GF-D8 (cell line): ENCODE results near the gene CCL1.

Experiments
- DNase-seq: peaks from one replicate; lab custom pipeline; 2025; lab: John Stamatoyannopoulos, UW

CCL1 gene

DNA sequence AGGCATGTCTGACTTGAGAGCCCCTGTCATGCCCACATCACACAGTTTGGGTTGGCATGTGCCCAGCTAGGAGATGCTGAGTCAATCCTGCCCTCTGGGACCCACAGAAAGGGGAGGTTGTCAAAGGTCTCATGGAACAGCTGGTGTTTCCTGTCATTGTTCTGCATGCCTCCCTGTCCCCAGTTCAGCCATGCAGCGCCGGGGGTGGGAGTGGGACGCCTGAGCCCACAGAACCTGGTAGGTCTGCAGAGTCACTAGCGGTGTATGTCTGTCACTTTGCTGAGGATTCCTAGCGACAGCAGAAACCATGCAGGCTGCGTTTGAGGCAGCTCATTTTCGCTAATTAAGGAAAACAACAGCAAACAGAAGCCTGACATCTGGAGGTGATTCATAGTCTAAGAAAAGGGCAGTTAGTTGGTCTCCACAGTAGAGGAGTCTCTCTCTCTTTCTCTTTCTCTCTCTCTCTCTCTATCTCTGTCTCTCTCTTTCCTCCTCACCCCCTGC, 19.6 kb upstream of the CCL1 start:
- no peak for DNase-seq

DNA sequence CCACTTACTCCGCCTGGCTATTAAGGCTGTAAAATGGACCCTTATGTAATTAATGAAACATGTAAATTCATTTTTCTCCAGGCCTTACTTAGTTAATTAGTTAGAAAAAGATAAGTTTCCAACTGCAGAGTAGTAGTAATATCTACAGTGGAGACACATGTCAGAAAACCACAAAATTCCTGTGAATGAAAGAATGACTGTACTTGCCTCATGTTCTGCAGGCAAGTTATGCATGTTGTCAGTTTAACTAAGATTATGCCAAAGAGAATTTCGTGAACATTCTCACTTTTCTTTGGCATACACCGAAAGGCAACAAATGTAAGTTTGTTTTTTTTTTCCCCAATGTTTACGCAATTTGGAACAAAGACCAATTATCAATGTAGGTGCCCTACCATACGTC, 16.8 kb upstream of the CCL1 start:
- no peak for DNase-seq

DNA sequence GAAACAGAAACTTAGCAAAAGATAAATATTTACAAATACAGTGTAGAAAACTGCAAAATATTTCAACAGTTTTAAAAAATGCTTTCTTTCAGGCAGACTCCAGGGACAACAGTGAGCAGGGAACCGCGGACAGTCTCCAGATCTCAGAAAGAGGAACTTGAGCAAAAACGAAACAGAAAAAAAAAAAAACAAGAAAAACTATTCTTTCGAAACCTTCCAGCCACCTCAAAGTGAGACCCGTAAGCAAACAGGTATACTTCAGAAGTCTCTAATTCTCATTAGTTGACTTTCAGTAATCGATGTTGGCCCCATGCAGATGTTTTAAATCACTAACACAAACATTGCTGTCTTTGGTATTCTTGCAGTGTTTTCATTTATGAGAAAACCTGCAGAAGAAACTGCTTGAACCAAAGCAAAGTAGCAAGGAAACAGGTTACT, 15.7 kb upstream of the CCL1 start:
- DNase-seq, result no peak

DNA sequence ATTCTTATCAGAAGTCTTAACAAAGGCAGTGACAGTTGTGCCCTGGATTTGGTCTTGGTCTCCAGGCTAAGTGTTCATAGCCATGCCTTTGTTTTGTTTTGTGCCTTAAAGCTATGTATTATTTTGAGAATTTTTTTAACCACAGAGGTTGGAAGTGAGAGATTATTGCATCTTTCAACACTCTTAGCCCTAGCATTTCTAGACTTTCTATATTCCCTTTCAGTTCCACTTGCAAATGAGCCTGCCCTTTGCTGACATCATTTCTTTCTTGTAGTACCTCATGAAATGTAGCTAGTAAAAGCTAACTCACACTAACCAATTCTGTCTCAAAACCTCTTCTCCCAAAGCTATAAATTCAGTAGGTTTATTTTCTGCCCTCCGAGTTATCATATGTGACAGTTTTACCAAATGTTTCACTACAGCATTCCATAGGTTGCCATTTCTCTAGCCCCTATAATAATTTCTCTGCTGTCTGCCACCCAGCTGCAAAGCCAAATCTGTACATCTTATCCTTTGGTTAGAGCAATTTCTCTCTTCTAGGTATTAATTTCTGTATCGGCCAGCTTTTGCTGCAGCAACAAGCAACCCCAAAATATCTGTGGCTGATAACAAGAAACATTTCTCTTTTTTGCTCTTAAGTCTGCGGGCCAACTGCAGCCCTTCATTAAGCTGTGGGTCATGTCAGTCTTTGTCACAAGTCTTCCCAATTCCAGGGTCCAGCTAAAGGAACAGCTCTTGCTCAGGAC, 14.2 kb upstream of the CCL1 start:
- no peak for DNase-seq

DNA sequence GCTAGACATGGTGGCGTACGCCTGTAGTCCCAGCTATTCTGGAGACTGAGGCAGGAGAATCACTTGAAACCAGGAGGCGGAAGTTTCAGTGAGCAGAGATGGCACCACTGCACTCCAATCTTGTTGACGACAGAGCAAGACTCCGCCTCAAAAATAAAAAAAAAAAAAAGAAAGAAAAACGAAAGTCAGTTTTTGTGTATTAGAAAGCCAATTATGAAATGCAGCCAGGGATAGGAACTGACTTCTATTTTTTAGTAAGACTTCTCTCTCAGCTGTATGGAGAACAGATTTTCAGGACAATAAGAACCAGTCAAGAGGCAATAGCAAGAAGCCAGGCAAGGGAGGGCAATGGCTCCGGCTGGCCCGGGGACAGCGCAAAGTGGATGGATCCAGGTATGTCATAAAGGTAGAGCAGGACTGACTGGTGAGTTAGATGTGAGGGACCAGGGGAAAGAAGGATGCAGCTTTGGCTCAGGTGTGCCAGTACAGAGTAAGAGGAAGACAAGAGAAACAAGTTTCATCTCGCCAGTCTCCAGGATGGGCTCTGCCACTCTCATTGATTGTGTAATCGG, 12.5 kb upstream of the CCL1 start:
- DNase-seq, result no peak

DNA sequence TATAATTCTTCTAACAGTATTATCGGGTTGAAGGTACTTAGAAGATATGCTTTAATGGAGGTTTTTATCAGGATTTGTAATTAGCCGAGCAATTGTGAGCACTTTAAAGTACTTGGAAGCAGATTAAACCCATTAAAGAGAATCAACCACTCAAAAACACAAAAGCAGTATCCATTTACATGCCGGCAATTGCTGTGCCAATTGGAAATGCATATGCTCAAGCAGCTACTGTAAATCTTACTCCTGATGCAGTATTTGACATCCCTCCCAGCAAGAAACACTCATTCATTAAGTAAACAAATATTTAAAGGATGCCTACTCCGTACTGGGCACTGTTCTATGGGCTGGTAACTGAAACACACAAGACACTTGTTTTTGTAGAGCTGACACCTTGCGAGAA, 11.4 kb upstream of the CCL1 start:
- no peak for DNase-seq

DNA sequence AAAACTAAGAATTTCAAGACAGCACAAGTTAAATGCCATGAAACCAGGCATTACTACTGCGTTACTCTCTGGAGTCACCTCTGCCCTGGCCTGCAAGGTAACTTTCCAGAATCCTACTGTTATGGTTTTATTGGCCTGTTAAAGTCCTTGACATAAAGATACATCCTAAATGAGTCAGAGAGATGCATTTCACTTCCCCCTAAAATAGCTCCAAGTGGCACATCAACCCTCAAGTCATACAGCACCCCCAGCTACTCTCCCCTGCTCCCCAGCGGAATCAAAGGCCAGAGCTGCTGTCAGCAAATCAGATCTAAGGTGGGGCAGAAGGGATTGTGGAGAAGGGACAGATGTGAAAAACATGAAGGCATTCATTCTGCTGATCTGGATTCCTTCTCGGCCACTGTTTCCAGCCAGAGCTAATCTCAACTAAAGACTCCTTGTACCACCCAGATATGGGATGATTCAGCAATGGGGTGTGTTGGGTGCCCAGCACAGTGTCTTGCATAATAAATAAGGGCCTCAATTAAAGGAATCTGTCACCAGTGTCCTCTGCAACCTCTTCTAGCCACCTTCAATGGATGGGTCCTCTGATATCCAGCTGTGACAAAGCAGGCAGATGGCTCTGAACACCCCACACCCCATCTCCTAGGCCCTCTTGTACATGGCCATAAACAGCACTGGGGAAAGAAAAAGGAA, 8.5 kb upstream of the CCL1 start:
- DNase-seq, result no peak

DNA sequence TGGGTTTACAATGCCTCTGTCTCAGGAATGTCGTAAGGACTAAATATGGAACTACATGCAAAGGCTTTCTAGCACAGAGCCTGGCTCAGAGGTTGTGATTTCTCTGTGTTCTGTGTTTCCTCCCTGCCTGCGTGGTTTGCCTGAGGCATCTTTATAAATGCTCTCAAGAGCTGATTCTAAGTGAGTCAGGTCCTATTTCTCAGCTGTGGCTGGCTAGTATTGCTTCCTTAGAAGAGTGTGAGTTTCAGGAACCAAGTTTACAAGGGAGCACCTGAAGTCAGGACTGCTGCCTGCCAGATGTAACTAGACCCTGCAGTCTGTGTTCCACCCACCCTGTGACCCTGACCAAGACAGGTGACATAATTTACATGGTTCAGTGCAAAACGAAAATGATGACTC, 8.0 kb upstream of the CCL1 start:
- DNase-seq, result no peak

DNA sequence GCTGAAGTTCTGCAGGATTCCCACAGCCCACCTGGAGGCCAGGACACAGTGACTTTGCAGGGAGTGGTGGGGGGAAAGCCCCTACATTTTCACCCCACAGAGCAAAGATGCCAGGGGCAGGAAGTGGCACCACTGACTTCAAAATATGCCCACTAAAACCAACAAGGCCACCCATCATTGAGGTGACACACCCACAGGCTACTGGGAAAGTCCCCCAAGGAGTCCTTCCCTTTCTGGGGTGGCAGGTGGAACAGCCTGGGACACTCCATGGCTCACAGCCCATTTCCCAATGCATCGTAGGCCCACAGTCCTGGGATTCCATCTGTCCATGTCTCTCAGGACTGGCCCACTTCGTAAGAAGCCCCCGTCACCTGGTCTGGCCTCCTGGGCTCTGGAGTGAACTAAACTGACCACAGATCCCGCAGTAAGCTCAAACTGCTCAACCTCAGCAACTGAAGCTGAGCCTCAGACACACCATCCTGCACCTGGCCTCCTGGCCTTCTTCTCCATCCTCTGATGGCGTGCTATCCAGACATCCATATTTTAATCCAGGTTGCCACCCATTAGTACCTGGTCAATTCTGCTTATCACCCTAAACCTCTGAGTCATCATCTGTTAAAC, 7.5 kb upstream of the CCL1 start:
- no peak for DNase-seq

DNA sequence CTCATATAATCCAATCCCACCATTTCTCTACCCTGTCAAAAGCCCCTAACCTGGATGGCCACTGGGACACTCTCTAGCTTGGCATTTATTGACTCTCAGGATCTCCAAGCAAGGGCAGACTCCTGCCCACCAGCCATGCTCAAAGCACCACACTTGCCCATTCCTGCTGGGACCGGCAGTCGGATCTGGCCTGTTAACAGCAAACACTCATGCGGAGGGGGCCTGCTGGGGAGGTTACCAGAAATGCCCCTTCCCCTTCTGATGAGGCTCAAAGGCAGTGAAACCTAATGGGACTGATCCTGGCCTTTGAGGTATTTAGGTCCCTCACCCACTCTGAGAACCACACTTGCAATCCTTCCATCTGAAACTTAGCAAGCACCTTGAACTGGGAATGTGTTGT, 6.5 kb upstream of the CCL1 start:
- no peak for DNase-seq

DNA sequence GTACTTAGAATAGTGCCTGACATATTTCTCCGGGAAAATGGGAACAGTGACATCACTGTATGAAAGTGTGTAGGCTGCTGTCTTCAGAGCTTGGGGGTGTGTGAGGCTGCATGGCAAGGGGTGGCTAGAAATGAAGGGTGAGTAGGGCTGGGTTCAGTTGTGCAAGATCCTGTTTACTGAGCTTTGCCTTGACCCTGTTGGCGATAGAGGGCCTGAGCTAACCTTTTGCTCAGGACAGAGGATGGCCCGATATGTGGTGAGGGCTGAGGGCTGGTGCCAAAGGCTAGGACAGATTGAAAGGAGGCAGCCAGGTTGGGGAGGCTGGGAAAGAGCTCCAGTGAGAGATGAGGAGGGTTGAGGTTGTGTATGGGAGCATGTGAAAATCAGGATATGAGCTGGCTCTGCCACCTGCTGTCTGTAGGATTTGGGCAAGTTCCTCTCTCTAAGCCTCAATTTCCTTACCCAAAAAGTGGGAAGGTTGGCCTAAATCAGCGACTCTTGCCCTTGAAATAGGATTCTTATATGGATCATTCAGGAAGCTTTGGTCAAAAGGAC, 6.0 kb upstream of the CCL1 start:
- DNase-seq, result no peak

DNA sequence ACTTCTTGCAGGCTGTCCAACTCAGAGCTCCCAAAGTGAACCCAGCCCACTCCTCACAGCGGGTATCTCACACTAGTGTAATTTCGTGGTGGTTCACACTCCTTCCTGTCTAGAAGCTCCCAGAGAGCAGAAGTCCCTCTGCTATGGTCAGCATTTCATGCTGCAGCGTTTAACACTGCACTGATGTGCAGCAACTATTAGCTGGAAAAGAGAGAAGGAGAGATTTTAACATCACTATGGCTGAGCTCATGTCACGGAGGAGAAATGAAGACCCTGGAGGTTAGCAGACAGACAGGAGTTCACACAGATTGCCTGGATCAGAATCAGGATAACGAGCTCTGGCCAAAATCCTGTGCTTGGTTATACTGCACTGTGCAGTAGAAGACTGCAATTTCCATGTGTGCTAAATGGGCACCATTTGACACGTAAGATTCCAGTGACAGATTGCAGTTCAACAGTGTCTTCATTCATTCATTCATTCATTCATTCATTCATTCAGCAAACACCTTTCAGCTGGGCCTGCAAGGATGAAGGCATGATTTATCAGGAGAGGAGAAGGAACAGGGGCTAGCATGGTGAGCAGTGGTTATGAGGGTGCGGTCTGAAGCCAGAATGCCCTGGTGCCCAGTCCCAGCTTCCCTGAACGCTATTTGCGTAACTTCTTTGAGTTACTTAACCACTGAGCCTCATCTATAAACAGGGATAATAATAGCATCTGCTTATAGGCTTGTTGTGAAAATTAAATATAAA, 5.3 kb upstream of the CCL1 start:
- DNase-seq, result no peak

DNA sequence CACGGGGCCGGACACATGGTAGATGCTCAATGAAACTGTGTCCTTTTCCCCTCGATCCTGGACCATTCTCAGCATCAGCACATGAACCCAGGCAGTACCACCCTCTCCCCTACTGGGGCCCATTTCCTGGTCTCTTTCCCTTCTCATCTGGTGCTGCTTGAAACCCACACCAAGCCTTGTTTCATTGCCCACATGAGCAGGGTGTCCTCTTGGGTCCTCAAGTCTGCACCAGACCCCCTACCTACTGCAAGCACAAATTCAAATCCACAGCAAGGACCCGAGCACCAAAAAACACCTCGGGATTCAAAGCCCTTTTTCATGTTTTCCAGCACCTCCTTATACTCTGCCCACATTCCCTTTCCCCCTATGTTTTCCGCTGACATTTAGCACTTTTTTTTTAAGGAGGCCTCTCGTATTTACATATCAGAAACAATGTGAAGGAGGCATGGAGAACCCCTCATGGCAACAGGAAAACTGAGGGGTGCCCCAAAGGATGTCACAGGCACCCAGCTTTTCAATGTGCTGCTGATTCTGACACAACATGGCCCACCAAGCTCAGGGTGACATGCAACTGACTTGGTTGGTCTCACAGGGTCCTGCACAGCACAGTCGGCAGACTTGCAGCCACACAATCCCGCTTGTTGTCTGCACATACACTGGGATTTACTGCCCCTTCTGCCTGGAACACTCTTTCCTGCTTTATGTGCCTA, 4.6 kb upstream of the CCL1 start:
- DNase-seq, result no peak

DNA sequence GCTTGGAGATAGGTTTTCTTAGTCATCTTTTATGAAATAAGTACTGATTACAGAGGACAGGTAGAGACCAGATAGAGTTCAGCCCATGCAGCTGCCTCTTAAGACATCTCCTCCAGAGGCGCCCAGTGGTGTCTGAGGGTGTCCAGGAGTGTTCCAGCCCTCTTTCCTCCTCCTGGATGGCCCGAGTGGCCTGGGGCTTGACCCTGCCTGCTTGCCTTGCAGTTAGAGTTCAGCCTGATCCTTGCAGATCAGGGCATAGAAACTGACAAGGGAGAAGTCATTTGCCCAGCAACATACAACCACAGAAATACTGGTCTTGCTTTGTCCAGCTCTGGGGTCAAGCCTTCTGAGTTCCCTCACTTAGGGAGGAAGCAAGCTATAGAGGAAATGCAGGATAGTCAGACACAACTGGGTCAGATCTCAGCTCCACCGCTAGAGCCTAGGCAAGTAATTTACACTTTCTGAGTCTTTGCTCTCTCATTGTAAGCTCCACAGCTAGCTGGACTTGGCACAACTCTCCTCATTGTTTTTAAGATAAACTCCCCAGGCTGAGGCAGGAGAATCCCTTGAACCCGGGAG, 3.6 kb upstream of the CCL1 start:
- DNase-seq, result no peak

DNA sequence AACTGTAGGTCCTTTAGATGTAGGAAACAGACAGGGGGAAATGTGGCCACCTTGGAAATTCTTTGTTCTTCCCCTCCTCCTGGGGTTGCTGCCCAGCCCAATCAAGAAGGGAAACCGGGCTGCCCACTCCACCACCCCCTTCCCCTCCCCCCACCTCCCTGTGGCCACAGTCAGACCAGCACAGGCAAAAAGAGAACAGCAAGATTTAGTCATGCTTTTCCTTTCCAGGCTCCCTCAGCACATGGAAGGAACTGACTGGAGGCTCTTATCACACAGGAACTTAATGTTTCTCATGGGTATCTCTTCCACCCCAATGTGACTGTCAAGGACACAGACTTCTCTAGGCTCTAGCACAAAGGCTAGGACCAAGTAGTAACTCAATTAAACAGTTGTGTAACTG, 3.0 kb upstream of the CCL1 start:
- DNase-seq, result no peak

DNA sequence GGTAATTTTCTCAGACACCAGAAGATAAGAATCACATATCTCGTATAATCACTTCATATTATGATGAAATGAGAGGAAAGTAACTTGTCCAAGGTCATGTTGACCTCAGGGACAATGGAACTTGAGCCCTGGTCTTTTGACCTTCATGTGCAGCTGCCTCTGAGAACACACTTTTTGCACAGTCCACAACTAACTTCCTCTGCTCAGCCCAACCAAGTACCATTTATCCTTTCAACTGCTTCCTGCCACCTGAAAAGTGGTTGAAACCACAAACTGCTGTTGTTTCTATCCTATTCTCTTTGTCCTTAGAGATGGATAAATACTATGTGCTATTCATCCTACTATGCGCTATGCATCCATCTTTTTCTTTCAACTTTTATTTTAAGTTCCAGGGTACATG, 2.3 kb upstream of the CCL1 start:
- DNase-seq, result no peak

DNA sequence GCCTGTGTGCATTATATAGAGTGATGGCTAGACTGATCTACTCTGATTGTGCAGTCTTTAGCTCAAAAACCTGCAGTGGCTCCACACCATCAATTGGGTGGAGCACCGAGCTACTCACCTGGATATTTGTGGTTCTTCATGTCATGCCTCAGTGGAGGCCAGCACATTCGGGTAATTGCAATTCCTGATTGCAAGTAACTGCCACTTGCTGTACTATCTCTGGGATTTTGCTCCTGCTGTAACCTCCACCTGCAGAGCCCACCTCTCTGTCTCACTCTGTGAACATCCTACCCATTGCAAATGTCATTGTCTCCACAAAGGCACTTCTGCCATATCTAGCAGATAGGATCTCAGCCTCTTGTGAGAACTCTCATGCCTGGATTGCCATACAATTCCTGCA, 1.7 kb upstream of the CCL1 start:
- DNase-seq, result no peak

DNA sequence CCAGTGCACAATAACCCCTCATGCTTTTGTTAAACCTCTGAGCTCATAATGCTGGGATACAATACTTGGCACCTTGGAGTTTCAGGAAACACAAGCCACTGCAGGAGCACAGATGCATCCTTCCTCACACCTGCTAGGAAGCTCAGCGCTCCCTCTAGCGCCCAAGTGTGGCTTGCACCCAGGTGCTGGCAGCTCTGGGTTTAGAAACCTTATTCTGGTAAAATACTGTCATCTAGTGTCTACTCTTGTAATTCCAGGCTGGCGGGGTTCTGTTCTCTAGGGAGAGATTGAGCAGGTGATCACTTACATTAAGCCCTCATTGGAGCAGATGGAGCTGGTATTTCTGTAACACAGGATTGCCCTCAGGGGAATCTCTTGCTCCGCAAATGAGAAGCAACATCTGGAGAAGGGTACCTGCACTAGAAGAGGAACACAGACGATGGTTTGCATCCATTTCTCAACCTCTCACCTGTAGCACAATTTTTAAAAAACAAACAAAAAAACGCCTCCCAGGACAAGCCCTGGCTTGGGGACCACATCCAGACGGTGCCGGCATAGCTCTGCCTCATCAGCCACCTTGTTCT, 1.5 kb downstream of the CCL1 start:
- peak; percentile 3 for DNase-seq

DNA sequence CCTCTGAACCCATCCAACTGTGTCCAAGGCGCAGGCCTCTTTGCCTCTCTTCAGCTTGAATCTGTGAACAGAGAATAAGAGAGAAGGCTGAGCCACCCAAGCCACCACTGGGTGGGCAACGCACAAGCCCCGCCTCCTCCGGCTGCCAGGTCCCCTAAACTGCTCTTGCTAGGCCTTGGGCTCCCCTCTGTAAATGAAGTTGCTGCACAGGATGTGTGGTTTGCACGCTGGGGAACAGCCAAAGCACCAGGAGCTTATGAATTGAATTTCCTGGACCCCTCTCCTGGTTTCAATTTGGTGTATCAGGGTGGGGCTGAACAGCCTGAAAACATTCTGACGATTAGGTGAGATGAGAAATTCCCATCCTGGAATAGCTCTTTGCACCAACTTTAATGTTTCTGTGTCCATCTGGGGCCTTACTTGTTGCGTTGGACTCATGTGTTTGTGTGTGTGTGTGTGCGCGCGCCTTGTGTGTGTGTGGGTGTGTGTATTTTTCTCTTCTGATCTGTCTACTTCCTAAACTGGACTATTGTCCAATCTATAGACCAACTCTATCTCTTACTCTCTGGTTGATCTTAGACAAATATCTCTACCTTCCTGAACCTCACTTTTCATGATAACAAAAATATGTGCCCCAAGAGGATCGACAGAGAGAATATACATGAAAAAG, 2.3 kb downstream of the CCL1 start:
- DNase-seq, result no peak

DNA sequence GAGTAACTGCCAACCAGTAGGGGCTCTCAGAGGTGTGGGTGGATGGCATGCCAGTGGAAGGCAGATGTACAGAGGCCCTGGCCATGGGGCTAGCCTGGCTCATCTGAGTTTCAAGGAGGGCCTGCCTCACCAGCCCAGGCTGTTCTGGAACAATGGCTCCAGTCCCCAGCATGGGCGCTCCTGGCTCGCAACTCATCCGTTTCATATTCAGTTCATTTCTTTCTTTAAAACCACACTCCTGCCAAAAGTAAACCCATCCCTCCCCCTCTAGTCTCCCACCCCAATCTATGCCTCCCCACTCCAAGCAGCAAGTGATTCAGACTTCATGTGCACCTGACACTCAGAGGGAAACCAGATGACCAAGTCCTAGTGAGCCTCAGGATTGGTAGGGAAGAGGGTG, 4.4 kb downstream of the CCL1 start:
- no peak for DNase-seq
